Bone marrow (tissue), 2 donors: ENCODE measurements around the gene RPP21.

Experiments
- DNase-seq, 2 donors: peaks; one replicate each; lab custom pipeline; 2025; lab: John Stamatoyannopoulos, UW

RPP21 gene

DNA sequence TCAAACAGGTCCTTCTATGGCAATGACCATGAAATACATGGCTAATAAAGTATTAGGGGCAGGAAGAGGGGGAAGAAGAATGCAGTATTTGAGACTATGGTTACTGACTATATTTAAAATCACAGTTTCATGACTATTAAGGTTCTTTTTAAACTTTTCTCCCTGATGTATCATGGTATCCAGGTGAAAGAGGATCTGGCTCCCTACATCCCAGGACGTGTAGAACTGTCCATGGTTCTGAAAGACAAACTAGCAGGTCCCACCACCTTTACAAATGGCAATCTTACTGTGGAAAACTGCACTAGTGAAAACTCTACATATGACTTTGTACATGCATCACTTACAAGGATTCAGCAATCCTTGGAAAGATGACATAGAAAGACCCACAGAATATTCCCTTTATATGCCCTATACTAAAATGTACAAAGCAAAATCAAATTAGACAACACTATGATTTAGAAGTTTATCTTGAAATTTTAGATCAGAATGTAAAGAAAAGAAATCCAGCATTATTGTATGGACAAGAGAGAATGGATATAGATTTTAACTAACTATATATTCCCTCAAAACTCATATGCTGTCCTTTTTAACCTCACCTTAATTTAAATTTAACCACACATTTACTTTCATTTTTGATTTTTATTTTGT, 33.5 kb downstream of the RPP21 start:
- no peak for DNase-seq

GRCh38 chr6:30380464-30380863, 35.5 kb downstream of the RPP21 start:
- no peak for DNase-seq

GRCh38 chr6:30386166-30386565, 41.2 kb downstream of the RPP21 start:
- DNase-seq: no peak

DNA sequence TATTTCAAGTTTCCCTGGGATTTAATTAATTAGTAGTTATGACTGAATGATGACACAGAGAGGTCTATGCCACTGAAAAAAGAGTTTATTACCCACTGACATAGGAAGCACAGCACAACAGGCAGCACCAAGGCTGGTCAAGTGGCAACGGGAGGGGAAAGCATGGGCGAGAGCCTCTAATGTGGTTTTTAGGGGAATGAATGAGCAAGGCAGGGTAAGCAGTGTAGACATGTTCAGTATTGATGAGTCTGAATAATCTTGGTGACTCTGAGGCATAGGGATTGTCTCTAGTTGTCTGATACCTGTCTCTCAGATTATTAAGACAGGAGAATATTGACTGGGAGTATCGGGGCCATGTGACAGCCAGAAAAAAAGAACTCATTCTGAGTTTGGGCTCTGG, 46.3 kb downstream of the RPP21 start:
- DNase-seq: no peak

DNA sequence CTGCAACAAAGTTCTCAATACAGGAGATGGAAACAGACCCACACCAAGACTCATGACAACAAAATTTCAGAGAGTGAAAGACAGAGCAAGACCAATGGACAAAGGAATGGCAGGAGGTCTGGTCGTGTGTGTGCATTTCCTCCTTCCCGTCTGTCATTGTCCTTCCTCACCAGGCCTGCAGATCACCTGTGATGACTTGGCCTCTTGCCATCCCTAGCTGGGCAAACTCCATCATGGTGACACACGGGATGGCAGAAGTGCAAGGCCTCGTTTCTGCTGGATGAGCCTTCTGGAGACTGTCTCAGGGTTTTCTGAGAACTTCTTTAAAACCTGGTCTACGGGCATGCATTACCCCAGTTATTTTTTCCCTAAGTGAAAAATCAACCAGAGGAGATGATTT, 49.2 kb downstream of the RPP21 start:
- DNase-seq: no peak
